ENCODE results near the gene TUBG2.
"Not testable (repeated sequence)": the region's sequence is repeated elsewhere in the genome, so short reads cannot be mapped to it uniquely, and the experiment has no call there.

The TUBG2 gene

DNA sequence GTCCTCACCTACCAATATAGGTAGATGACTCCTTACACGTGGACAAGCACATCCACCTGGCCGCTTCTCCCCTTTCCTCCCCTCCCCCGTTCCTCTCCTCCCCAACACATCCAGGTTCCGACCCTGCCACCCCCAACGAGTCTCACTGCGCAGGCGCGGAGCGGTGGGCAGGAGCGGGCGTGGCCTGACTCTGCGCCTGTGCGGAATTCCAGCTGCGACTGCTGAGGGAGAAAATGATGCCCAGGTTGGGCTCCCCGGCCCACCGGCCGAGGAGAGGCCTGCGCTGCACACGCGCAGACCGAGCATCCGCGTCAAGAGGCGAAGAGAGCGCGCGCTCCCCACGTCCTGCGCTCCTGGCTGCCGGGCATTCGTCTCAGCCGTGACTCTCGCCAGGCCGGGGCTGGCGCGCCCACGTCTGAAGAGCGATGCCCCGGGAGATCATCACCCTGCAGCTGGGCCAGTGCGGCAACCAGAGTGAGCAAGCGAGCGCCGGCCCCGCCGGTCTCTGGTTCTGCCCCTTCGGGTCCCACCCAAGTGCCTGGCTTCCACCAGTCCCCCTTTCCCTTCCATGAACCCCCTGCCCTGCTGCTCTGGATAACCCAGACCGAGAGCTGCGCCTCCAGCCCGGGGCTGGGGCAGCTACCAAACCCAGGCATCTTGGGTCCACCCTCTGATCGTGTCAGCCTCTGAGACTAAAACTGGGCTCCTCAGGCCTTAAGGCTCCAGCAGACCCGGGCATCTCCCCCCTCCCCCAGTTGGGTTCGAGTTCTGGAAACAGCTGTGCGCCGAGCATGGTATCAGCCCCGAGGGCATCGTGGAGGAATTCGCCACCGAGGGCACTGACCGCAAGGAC lies at the start of gene TUBG2:
TUBG2 (plus strand) TSS at position 206 of the 853 bp plus-strand sequence; CDS start at position 426, 220 bp downstream.
- peak; percentile 99 for DNase-seq (ENCODE audit: low spot score)

DNA sequence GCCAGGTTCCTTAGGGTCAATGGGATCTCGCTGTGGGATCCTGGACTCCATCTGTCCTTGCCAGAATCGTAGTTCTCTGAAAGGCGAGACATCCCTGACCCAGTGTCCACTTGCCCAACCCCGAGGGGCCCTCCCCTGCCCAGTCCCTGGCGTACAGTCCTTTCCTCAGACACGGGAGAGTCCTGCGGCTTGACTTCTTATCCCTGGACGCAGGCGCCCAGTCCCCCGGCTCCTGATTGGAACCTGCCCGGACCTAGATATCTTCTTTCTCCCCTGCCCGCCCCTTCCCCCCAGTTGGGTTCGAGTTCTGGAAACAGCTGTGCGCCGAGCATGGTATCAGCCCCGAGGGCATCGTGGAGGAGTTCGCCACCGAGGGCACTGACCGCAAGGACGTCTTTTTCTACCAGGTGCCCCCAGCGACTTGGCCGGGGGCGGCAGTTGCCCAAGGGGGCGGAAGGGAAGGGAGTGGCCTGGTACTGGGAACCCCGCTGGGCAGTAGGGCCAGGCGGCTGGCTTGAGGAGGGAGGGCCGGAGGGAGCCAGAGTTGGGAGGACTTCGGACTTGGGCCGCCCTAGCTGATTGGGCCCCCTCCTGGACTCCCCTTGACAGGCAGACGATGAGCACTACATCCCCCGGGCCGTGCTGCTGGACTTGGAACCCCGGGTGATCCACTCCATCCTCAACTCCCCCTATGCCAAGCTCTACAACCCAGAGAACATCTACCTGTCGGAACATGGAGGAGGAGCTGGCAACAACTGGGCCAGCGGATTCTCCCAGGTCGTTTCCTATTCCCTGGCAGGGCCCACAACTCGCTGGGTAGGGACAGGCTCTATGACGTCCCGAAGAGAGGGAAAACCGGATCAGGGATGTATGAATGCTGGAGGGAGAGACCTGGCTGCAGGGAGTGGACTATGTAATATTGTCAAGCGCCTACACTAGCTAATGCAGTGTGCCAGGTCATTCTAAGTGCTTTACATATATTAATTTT lies 49.0 kb upstream of the TUBG2 start:
- not testable (repeated sequence) for DNase-seq (ENCODE audit: low spot score)

GRCh38 chr17:42612013-42612412 lies 47.1 kb upstream of the TUBG2 start:
- DNase-seq (ENCODE audit: low spot score), result no peak

DNA sequence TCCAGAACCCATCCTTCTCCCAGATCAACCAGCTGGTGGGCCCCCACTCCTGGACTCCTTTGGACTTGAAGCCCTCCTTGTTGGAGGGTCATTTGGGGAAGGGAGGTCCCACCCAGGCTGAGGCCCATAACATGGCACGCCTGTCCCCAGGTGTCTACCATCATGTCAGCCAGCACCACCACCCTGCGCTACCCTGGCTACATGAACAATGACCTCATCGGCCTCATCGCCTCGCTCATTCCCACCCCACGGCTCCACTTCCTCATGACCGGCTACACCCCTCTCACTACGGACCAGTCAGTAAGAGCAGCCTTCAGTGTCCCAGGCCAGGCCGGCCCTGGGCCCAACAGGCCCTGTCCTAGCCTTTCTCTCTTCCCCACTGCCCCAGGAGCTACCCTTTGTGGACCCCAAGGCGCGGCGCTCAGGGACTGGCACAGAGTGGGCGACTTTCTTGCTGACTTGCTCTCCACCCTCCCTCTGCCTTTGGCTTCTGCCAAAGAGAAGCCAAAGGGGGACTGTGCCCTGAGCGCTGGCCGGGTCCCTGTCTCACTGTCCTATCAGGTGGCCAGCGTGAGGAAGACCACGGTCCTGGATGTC lies 45.3 kb upstream of the TUBG2 start:
- no peak for DNase-seq (ENCODE audit: low spot score)

GRCh38 chr17:42617956-42618431 lies 41.1 kb upstream of the TUBG2 start:
- DNase-seq (ENCODE audit: low spot score), result no peak

- no peak for DNase-seq (ENCODE audit: low spot score)
Measured at GRCh38 chr17:42618442-42619150, 40.5 kb upstream of the TUBG2 start.

- DNase-seq (ENCODE audit: low spot score), result not testable (repeated sequence)
Measured at GRCh38 chr17:42621987-42622386, 37.1 kb upstream of the TUBG2 start.

- no peak for DNase-seq (ENCODE audit: low spot score)
Measured at GRCh38 chr17:42623271-42623670, 35.8 kb upstream of the TUBG2 start.

GRCh38 chr17:42623732-42624596 lies 35.1 kb upstream of the TUBG2 start:
- no peak for DNase-seq (ENCODE audit: low spot score)

DNA sequence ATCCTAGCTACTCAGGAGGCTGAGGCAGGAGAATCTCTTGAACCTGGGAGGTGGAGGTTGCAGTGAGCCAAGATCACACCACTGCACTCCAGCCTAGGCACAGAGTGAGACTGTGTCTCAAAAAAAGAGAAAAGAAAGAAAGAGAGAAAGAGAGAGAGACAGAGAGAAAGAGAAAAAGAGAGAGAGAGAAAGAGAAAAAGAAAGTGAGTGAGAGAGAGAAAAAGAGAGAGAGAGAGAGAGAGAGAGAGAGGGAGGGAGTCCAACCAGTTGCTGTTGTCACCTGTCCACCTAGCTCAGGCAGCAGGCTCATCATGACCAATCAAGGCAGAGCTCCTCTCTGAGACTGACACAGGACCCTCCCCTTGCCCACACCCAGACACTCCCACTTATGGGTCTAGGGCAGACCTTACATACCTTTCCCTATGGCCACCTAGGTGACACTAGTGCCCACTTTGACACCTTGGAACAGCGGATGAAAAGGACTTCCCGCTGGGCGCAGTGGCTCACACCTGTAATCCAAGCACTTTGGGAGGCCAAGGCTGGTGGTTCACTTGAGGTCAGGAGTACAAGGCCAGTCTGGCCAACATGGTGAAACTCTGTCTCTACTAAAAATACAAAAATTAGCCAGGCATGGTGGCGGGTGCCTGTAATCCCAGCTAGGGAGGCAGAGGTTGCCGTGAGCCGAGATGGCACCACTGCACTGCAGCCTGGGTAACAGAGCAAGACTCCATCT lies 31.9 kb upstream of the TUBG2 start:
- not testable (repeated sequence) for DNase-seq (ENCODE audit: low spot score)

- no peak for DNase-seq (ENCODE audit: low spot score)
Measured at GRCh38 chr17:42629411-42630009, 29.6 kb upstream of the TUBG2 start.

GRCh38 chr17:42632949-42633444 lies 26.1 kb upstream of the TUBG2 start:
- no peak for DNase-seq (ENCODE audit: low spot score)

DNA sequence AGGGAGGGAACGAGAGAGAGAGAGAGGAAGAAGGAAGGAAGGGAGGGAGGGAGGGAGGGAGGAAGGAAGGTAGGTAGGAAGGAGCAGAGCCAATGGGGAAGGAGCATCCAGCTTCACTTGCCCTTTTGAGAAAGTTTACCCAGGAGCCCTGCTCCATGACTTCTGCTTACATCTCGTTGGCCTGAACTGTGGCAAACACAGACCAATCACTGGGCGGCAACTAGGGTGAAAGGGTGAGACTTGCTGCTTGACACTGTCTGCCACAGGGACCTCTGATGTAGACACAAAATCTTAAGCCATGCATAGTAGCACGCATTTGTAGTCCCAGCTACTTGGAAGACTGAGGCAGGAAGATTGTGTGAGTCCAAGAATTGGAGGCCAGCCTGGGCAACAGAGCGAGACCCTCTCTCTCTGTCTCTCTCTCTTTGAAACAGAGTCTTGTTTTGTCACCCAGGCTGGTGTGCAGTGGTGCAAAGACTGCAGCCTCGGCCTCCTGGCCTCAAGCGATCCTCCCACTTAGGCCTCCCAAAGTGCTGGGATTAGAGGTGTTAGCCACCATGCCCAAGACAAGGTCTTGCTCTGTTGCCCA lies 19.5 kb upstream of the TUBG2 start:
- DNase-seq (ENCODE audit: low spot score), result no peak

GRCh38 chr17:42640121-42640520 lies 19.0 kb upstream of the TUBG2 start:
- no peak for DNase-seq (ENCODE audit: low spot score)

- DNase-seq (ENCODE audit: low spot score), result no peak
Measured at GRCh38 chr17:42642336-42642735, 16.7 kb upstream of the TUBG2 start.

GRCh38 chr17:42647778-42648177 lies 11.3 kb upstream of the TUBG2 start:
- DNase-seq (ENCODE audit: low spot score), result no peak

DNA sequence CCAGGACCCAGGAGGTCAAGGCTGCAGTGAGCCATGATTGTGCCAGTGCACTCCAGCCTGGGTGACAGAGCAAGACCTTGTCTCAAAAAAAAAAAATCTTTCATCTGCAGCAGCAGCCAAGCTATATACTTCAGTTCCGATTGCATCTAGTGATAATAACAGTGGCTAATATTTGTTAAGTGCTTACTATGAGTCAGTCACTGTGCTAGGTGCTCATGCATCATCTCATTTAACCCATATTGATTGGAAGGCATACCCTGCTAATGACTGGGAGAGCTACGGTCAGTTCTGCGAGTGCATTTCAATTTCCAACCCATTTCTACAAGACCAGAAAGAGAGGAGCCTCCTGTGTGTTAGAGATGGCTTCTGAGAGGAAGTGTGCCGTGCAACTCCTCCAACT lies 7.7 kb upstream of the TUBG2 start:
- no peak for DNase-seq (ENCODE audit: low spot score)

- DNase-seq (ENCODE audit: low spot score), result no peak
Measured at GRCh38 chr17:42653179-42654124, 5.6 kb upstream of the TUBG2 start.

Data from COLO829 (cell line).